ENCODE data around the gene GPR108. TPM values are rescaled to one million over a fixed set of nuclear protein-coding genes. Genes with fewer than 3 reads are reported as not detected.

Gene GPR108
- total RNA-seq, 4 donors from 2014 or later: 38.2 to 61.7 (median 48.2) TPM

DNA sequence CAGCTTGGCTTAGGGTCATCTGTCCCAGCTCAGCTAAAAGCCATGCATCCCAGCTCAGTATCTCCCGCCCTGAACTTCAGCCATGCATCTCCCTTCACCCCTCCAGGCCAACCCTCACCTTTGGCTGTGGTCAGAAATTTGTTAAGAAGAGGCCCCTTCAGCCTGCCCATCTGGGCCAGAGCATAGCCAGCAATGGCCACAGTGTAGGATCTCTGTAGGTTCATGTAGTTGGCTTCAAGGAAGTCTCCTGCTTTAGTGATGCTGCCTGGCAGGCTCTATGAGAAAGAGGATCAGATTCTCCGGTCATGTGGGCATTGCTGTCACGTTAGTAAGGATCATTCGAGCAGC lies 50.8 kb downstream of the GPR108 start:
- WGBS: 80% methylated on average over 4 of the region's 4 CpGs
- peaks cover 0 to 7% (median 0%) of the 10 kb centered on the region in 4 donors for H3K27me3 ChIP-seq
- H3K4me1 ChIP-seq: no peaks in the 10 kb centered on the region
- peaks cover 0 to 21% (median 6%) of the 10 kb centered on the region in 4 donors for H3K36me3 ChIP-seq
- intact Hi-C loops (cut with DNase I): no loop called here
- H3K4me3 ChIP-seq: no peak overlapping the region
- H3K9me3 ChIP-seq: no peaks in the 10 kb centered on the region
- DNase-seq (ENCODE audit: extremely low spot score): no peak
- TF ChIP-seq POLR2AphosphoS5 (IDR thresholded peaks at IDR 0.05): no peak
- TF ChIP-seq EP300 (IDR thresholded peaks at IDR 0.05): no peak
- TF ChIP-seq POLR2A (IDR thresholded peaks at IDR 0.05; ENCODE audit: low read depth): no peak
- TF ChIP-seq CTCF (IDR thresholded peaks at IDR 0.05): no peak
- H3K27ac ChIP-seq (replicated peaks in 1 of 4): no peak overlapping the region

- WGBS: 83% methylated on average over 15 of the region's 15 CpGs
- DNase-seq (ENCODE audit: extremely low spot score): no peak
- TF ChIP-seq POLR2AphosphoS5 (IDR thresholded peaks at IDR 0.05) (no peak), EP300 (IDR thresholded peaks at IDR 0.05) (no peak), POLR2A (IDR thresholded peaks at IDR 0.05; ENCODE audit: low read depth) (no peak), CTCF (IDR thresholded peaks at IDR 0.05) (no peak)
- no peaks in the 10 kb centered on the region for H3K4me1 ChIP-seq
- peaks cover 0 to 21% (median 6%) of the 10 kb centered on the region in 4 donors for H3K36me3 ChIP-seq
- peaks cover 0 to 2% (median 0%) of the 10 kb centered on the region in 4 donors for H3K27me3 ChIP-seq
- no peak overlapping the region for H3K4me3 ChIP-seq
- no peak overlapping the region for H3K27ac ChIP-seq (replicated peaks in 1 of 4)
- H3K9me3 ChIP-seq: no peaks in the 10 kb centered on the region
- intact Hi-C loops (cut with DNase I): no loop called here
Measured at GRCh38 chr19:6685962-6686627, 51.3 kb downstream of the GPR108 start.

GRCh38 chr19:6685482-6685881 lies 51.9 kb downstream of the GPR108 start:
- 90% methylated on average over 4 of the region's 4 CpGs for WGBS
- Histone ChIP-seq H3K4me1 (no peaks in the 10 kb centered on the region), H3K27ac (replicated peaks in 1 of 4) (no peak overlapping the region), H3K9me3 (peaks cover 0 to 5% (median under 1%) of the 10 kb centered on the region in 4 donors), H3K36me3 (peaks cover 0 to 22% (median 6%) of the 10 kb centered on the region in 4 donors), H3K27me3 (no peaks in the 10 kb centered on the region), H3K4me3 (no peak overlapping the region)
- intact Hi-C loops (cut with DNase I): no loop called here
- DNase-seq (ENCODE audit: extremely low spot score): no peak
- no peak for TF ChIP-seq CTCF (IDR thresholded peaks at IDR 0.05)
- TF ChIP-seq EP300 (IDR thresholded peaks at IDR 0.05): no peak
- TF ChIP-seq POLR2A (IDR thresholded peaks at IDR 0.05; ENCODE audit: low read depth): no peak
- no peak for TF ChIP-seq POLR2AphosphoS5 (IDR thresholded peaks at IDR 0.05)

- no peak overlapping the region for H3K4me3 ChIP-seq
- peaks cover 0 to 11% (median 3%) of the 10 kb centered on the region in 4 donors for H3K9me3 ChIP-seq
- WGBS: 96% methylated on average over 4 of the region's 4 CpGs
- peaks cover 0 to 32% (median 6%) of the 10 kb centered on the region in 4 donors for H3K36me3 ChIP-seq
- no peak for DNase-seq (ENCODE audit: extremely low spot score)
- no peaks in the 10 kb centered on the region for H3K4me1 ChIP-seq
- intact Hi-C loops (cut with DNase I): no loop called here
- H3K27me3 ChIP-seq: peaks cover 0 to 11% (median 0%) of the 10 kb centered on the region in 4 donors
- no peak overlapping the region for H3K27ac ChIP-seq (replicated peaks in 1 of 4)
- no peak for TF ChIP-seq CTCF (IDR thresholded peaks at IDR 0.05)
- no peak for TF ChIP-seq POLR2AphosphoS5 (IDR thresholded peaks at IDR 0.05)
- TF ChIP-seq POLR2A (IDR thresholded peaks at IDR 0.05; ENCODE audit: low read depth): no peak
- no peak for TF ChIP-seq EP300 (IDR thresholded peaks at IDR 0.05)
Measured at GRCh38 chr19:6683971-6684370, 53.4 kb downstream of the GPR108 start.
